LHCN-M2 (cell line): ENCODE data around the gene ABHD11. TPM values are rescaled to one million over a fixed set of nuclear protein-coding genes. Genes with fewer than 3 reads are reported as not detected.
"Not testable (repeated sequence)": the region's sequence is repeated elsewhere in the genome, so short reads cannot be mapped to it uniquely, and the experiment has no call there.

ENCODE experiments used
- DNase-seq: peaks from one replicate; pipeline ENCODE4 v3.0.0-alpha.2; 2012; ENCODE audit warnings: low read depth
- total RNA-seq: library from RNA; depleted of rRNA; stranded (reverse); fragments of >200 nt; gene quantifications from 2 replicates; pipeline ENCODE4 v1.2.3, GENCODE V29; 2014

ABHD11 gene
- total RNA-seq, 1 experiment from 2014 or later: 34.5 TPM

- no peak for DNase-seq
Measured at GRCh38 chr7:73742753-73743641, 4.4 kb upstream of the ABHD11 start.

- DNase-seq: no peak
Measured at GRCh38 chr7:73742338-73742752, 3.7 kb upstream of the ABHD11 start.

- no peak for DNase-seq
Measured at GRCh38 chr7:73741600-73741999, 3.0 kb upstream of the ABHD11 start.

GRCh38 chr7:73740771-73741170, 2.2 kb upstream of the ABHD11 start:
- no peak for DNase-seq

- DNase-seq: no peak
Measured at GRCh38 chr7:73740212-73740611, 1.6 kb upstream of the ABHD11 start.

- DNase-seq: no peak
Measured at GRCh38 chr7:73739387-73739767, 775 bp upstream of the ABHD11 start.

GRCh38 chr7:73738220-73738611, 386 bp downstream of the ABHD11 start:
- DNase-seq: peak; percentile 56

GRCh38 chr7:73737491-73738219, 947 bp downstream of the ABHD11 start:
- no peak for DNase-seq

GRCh38 chr7:73736885-73737284, 1.7 kb downstream of the ABHD11 start:
- DNase-seq: no peak

- no peak for DNase-seq
Measured at GRCh38 chr7:73735528-73735905, 3.1 kb downstream of the ABHD11 start.

- DNase-seq: peak; percentile 90
Measured at GRCh38 chr7:73734619-73735527, 3.7 kb downstream of the ABHD11 start.

- DNase-seq: no peak
Measured at GRCh38 chr7:73732397-73732796, 6.2 kb downstream of the ABHD11 start.

- DNase-seq: no peak
Measured at GRCh38 chr7:73730485-73730884, 8.1 kb downstream of the ABHD11 start.

- no peak for DNase-seq
Measured at GRCh38 chr7:73728551-73728950, 10.1 kb downstream of the ABHD11 start.

- no peak for DNase-seq
Measured at GRCh38 chr7:73727952-73728351, 10.7 kb downstream of the ABHD11 start.

- no peak for DNase-seq
Measured at GRCh38 chr7:73726083-73726466, 12.5 kb downstream of the ABHD11 start.

- no peak for DNase-seq
Measured at GRCh38 chr7:73723813-73724212, 14.8 kb downstream of the ABHD11 start.

- no peak for DNase-seq
Measured at GRCh38 chr7:73722785-73723184, 15.8 kb downstream of the ABHD11 start.

- DNase-seq: not testable (repeated sequence)
Measured at GRCh38 chr7:73722182-73722581, 16.4 kb downstream of the ABHD11 start.

- peak; percentile 88 for DNase-seq
Measured at GRCh38 chr7:73721377-73721817, 17.2 kb downstream of the ABHD11 start.

- DNase-seq: not testable (repeated sequence)
Measured at GRCh38 chr7:73720443-73720842, 18.2 kb downstream of the ABHD11 start.

GRCh38 chr7:73719806-73720169, 18.8 kb downstream of the ABHD11 start:
- DNase-seq: no peak
